Measurements from ENCODE around the gene EEF2.
"Not testable (repeated sequence)": the region's sequence is repeated elsewhere in the genome, so short reads cannot be mapped to it uniquely, and the experiment has no call there.

EEF2 gene

GRCh38 chr19:3970313-3970807 is 14.9 kb downstream of the EEF2 start:
- Histone ChIP-seq H3K27ac (peak overlapping the region; percentile 98 to 100), H3K4me3 (peak overlapping the region; percentile 99)
- no peak for TF ChIP-seq CTCF (IDR thresholded peaks at IDR 0.05)
- DNase-seq (ENCODE audit: low spot score), result no peak

DNA sequence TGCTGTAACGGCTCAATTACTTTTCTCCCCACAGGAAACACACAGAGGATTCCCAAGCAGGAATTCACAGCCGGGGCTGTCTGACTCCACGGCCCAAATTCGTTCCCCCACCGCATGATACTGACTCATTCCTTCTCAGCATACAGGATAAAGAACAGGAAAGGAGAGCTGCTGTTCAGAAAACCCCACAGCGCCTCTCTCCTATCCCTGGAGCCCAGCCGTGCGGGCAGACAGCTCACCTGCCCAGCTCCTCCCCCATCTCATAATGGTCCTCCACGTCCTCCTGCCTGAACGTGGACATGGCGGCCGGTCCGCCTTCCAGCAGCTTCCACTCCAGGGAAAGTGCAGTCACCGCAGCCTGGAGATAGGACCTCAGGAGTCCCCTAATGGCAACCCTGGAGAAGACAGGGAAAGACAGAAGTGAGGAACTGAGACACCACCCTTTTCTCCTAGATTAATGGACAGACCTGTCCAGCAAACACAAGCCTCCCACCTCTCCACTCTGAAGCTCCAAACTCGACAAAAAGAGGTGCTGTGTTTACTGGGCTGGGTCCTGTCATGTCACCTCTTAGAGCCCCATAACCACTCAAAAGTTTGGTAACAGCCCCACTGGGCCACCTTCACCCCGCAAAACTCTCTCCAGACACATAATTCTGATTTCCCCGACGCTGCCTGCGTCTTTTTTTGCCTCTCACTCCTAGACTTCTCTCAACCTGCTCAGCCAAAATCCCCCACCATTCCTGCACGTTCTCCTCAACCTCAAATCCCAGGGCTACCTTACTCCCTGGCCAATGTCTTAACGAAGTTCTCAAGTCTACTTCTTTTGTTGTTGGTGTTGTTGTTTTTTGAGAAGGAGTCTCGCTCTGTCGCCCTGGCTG is 15.6 kb downstream of the EEF2 start:
- no peak for DNase-seq (ENCODE audit: low spot score)
- no peak for TF ChIP-seq CTCF (IDR thresholded peaks at IDR 0.05)

GRCh38 chr19:3968556-3969434 is 16.5 kb downstream of the EEF2 start:
- DNase-seq (ENCODE audit: low spot score), result peak; percentile 96

More for the DNA sequence above, 15.6 kb downstream of the EEF2 start:
- peak overlapping the region; percentile 98 to 100 for H3K27ac ChIP-seq
- peak overlapping the region; percentile 99 for H3K4me3 ChIP-seq

DNA sequence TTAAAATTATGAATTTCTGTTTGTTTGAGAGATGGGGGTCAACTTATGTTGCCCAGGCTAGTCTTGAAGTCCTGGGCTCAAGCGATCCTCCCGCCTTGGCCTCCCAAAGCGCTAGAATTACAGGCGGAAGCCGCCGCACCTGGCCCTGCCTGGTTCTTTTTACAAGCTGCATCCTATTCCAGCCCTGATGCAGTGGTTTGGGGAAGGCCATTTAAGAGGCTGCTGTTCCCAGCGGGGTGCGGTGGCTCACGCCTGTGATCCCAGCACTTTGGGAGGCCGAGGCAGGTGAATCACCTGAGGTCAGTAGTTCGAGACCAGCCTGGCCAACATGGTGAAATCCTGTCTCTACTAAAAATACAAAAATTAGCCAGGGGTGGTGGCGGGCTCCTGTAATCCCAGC is 17.3 kb downstream of the EEF2 start:
- Histone ChIP-seq H3K27ac (peak overlapping the region; percentile 91 to 100), H3K4me3 (peak overlapping the region; percentile 37)
- DNase-seq (ENCODE audit: low spot score), result not testable (repeated sequence)

More at GRCh38 chr19:3968556-3969434, 16.5 kb downstream of the EEF2 start:
- H3K27ac ChIP-seq, result peak overlapping the region; percentile 98 to 100
- H3K4me3 ChIP-seq, result peak overlapping the region; percentile 99
- TF ChIP-seq CTCF (IDR thresholded peaks at IDR 0.05), result no peak

- Histone ChIP-seq H3K4me3 (peak overlapping the region; percentile 37), H3K27ac (peak overlapping the region; percentile 91 to 100)
- DNase-seq (ENCODE audit: low spot score), result no peak
- TF ChIP-seq CTCF (IDR thresholded peaks at IDR 0.05), result no peak
Observed at GRCh38 chr19:3966051-3967017, 18.9 kb downstream of the EEF2 start.

DNA sequence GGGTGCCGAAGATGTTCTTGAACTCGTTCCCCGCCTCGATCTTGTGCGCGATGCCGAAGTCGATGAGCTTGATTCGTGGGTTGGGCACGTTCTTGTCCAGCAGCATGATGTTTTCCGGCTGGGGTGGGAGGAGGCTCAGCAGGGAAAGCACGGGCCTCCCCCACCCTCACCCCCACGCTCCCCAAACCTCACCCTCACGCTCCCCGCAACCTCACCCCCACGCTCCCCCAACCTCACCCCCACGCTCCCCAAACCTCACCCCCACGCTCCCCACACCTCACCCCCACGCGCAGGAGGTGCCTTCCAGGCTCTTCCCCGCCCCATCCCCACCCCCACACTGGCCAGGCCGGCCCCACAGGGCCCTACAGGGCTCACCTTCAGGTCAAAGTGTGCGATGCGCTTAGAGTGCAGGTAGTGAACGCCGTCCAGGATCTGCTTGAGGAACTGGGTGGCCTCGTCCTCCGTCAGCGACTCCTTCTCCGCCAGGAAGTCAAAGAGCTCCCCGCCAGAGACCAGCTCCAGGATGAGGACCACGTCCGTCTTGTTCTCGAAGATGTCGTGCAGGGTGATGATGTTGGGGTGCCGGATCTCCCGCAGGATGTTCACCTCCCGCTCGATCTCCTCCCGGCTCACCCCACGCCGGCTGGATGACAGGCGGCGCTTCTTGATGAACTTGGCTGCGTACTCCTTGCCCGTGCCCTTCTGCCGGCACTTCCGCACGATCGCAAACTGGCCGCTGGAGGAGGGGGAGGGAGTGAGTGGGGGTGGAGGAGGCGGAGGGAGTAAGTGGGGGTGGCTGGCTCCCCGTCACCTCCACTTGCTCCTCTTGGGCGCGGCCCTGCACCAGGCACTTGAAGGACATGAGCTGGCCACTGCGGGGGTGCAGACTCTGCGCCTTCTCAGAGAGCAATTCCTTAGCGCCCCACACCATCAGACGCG is 20.7 kb downstream of the EEF2 start:
- TF ChIP-seq CTCF (IDR thresholded peaks at IDR 0.05), result no peak
- no peak overlapping the region for H3K4me3 ChIP-seq
- DNase-seq (ENCODE audit: low spot score), result no peak
- no peak overlapping the region for H3K27ac ChIP-seq

Measured in coronary artery (tissue), 2 donors.